Trophoblast cell (in vitro differentiated cells and primary cell): ENCODE results near the gene BHLHE40.

Experiments
- DNase-seq, 2 donors: peaks; one replicate each; pipeline ENCODE4 v3.0.0-alpha.2; 2016
- H2AFZ ChIP-seq: 2 replicates; pipeline ENCODE4 v1.6.1; 2013; ENCODE audit warnings: low read length, moderate library complexity, mild to moderate bottlenecking; ENCODE audit not compliant: insufficient read depth, poor library complexity
- H2AK5ac ChIP-seq: 2 replicates; pipeline ENCODE4 v1.6.1; 2013; ENCODE audit warnings: mild to moderate bottlenecking, low read length
- H2BK120ac ChIP-seq: 2 replicates; pipeline ENCODE4 v1.6.1; 2013; ENCODE audit warnings: low read length, mild to moderate bottlenecking, moderate library complexity; ENCODE audit not compliant: insufficient read depth, poor library complexity
- H2BK12ac ChIP-seq: 2 replicates; pipeline ENCODE4 v1.6.1; 2013; ENCODE audit warnings: mild to moderate bottlenecking, low read length, moderate library complexity
- H2BK5ac ChIP-seq: 2 replicates; pipeline ENCODE4 v1.6.1; 2013; ENCODE audit warnings: low read length, low read depth, moderate library complexity, mild to moderate bottlenecking; ENCODE audit not compliant: poor library complexity
- H3K14ac ChIP-seq: 2 replicates; pipeline ENCODE4 v1.6.1; 2013; ENCODE audit warnings: mild to moderate bottlenecking, low read length
- H3K18ac ChIP-seq: 2 replicates; pipeline ENCODE4 v1.6.1; 2013; ENCODE audit warnings: mild to moderate bottlenecking, low read length
- H3K23ac ChIP-seq: 2 replicates; pipeline ENCODE4 v1.6.1; 2013; ENCODE audit warnings: low read length
- H3K27ac ChIP-seq: 2 replicates; pipeline ENCODE4 v1.5.1; 2013; ENCODE audit warnings: low read depth, mild to moderate bottlenecking, inconsistent platforms, low read length, moderate library complexity
- H3K27me3 ChIP-seq: 2 replicates; pipeline ENCODE4 v1.6.1; 2013; ENCODE audit warnings: inconsistent platforms, mild to moderate bottlenecking, low read length, moderate library complexity; ENCODE audit not compliant: insufficient read depth
- H3K36me3 ChIP-seq, 2 experiments: 1 replicate in 1 of 2; 2 replicates in 1 of 2; pipeline ENCODE4 v1.6.1; 2013; ENCODE audit warnings: low read length in 2 of 2, mild to moderate bottlenecking in 2 of 2, moderate library complexity in 1 of 2; ENCODE audit not compliant: insufficient read depth in 2 of 2, control insufficient read depth in 1 of 2
- H3K4ac ChIP-seq: 2 replicates; pipeline ENCODE4 v1.6.1; 2013; ENCODE audit warnings: low read depth, mild to moderate bottlenecking, low read length, moderate library complexity
- H3K4me1 ChIP-seq, 2 experiments: 1 replicate in 1 of 2; 2 replicates in 1 of 2; pipeline ENCODE4 v1.6.1; 2013; ENCODE audit warnings: low read length in 2 of 2, mild to moderate bottlenecking in 2 of 2, moderate library complexity in 1 of 2; ENCODE audit not compliant: insufficient read depth in 2 of 2, control insufficient read depth in 1 of 2
- H3K4me2 ChIP-seq: 2 replicates; pipeline ENCODE4 v1.6.1; 2013; ENCODE audit warnings: inconsistent platforms, mild to moderate bottlenecking, low read length, moderate library complexity
- H3K4me3 ChIP-seq: 2 replicates; pipeline ENCODE4 v1.5.1; 2013; ENCODE audit warnings: mild to moderate bottlenecking, low read depth, low read length, inconsistent platforms
- H3K79me1 ChIP-seq: one replicate; pipeline ENCODE4 v1.6.1; 2013; ENCODE audit warnings: low read length
- H3K79me2 ChIP-seq: 2 replicates; pipeline ENCODE4 v1.6.1; 2013; ENCODE audit warnings: low read length, mild to moderate bottlenecking; ENCODE audit not compliant: control insufficient read depth, insufficient read depth, poor library complexity
- H3K9ac ChIP-seq: 2 replicates; pipeline ENCODE4 v1.6.1; 2013; ENCODE audit warnings: mild to moderate bottlenecking, low read length
- H3K9me3 ChIP-seq: 2 replicates; pipeline ENCODE4 v1.6.1; 2013; ENCODE audit warnings: low read depth, mild to moderate bottlenecking, control low read depth, inconsistent platforms, low read length; ENCODE audit not compliant: insufficient read depth
- H4K12ac ChIP-seq: 2 replicates; pipeline ENCODE4 v1.6.1; 2013; ENCODE audit warnings: low read depth, mild to moderate bottlenecking, low read length, moderate library complexity
- H4K8ac ChIP-seq: 2 replicates; pipeline ENCODE4 v1.6.1; 2013; ENCODE audit warnings: low read depth, mild to moderate bottlenecking, low read length, moderate library complexity
- H4K91ac ChIP-seq: one replicate; pipeline ENCODE4 v1.6.1; 2013; ENCODE audit warnings: low read depth, mild to moderate bottlenecking, low read length, moderate library complexity
- WGBS: extraction: QIAGEN DNeasy Blood & Tissue Kit; methylation state at CpG from one replicate; pipeline ENCODE4 v1.1.7; 2013; ENCODE audit warnings: missing lambda C conversion rate; ENCODE audit not compliant: insufficient read length, insufficient coverage; ENCODE audit errors: extremely low coverage; 5-methylcytosine and 5-hydroxymethylcytosine counted together

BHLHE40 gene

GRCh38 chr3:5030152-5030551 is 50.9 kb downstream of the BHLHE40 start:
- Histone ChIP-seq H4K12ac (no peak overlapping the region), H2AK5ac (no peak overlapping the region), H2BK5ac (no peak overlapping the region), H3K23ac (no peak overlapping the region), H4K91ac (no peak overlapping the region), H3K9ac (no peak overlapping the region), H3K79me1 (peaks cover 27% of the 10 kb centered on the region), H3K4me1 (peaks cover 4 to 17% of the 10 kb centered on the region in 2 experiments), H3K14ac (no peak overlapping the region), H3K4ac (no peak overlapping the region), H3K4me2 (no peak overlapping the region), H3K79me2 (peaks cover 2% of the 10 kb centered on the region), H3K27me3 (no peaks in the 10 kb centered on the region), H3K18ac (no peak overlapping the region), H3K27ac (no peak overlapping the region), H4K8ac (no peak overlapping the region), H3K4me3 (no peak overlapping the region), H3K9me3 (no peaks in the 10 kb centered on the region), H2AFZ (no peak overlapping the region), H3K36me3 (no peaks in the 10 kb centered on the region), H2BK120ac (no peak overlapping the region), H2BK12ac (peak overlapping the region; percentile 50)
- DNase-seq: no peak
- no CpG with 5 or more reads among the region's 5 CpGs for WGBS

- no peaks in the 10 kb centered on the region for H3K9me3 ChIP-seq
- no peak overlapping the region for H4K12ac ChIP-seq
- H2AFZ ChIP-seq: no peak overlapping the region
- H3K4me3 ChIP-seq: no peak overlapping the region
- no peak overlapping the region for H3K27ac ChIP-seq
- no peaks in the 10 kb centered on the region for H3K36me3 ChIP-seq
- H3K4ac ChIP-seq: no peak overlapping the region
- no peak overlapping the region for H3K18ac ChIP-seq
- no peak for DNase-seq
- no peak overlapping the region for H2BK5ac ChIP-seq
- H3K14ac ChIP-seq: no peak overlapping the region
- no peak overlapping the region for H2BK12ac ChIP-seq
- no peak overlapping the region for H4K91ac ChIP-seq
- no CpG with 5 or more reads among the region's 6 CpGs for WGBS
- H3K4me2 ChIP-seq: no peak overlapping the region
- H3K9ac ChIP-seq: no peak overlapping the region
- H3K23ac ChIP-seq: no peak overlapping the region
- H2BK120ac ChIP-seq: no peak overlapping the region
- H3K79me1 ChIP-seq: peaks cover 5% of the 10 kb centered on the region
- no peaks in the 10 kb centered on the region for H3K79me2 ChIP-seq
- peaks cover 1 to 5% of the 10 kb centered on the region in 2 experiments for H3K4me1 ChIP-seq
- no peaks in the 10 kb centered on the region for H3K27me3 ChIP-seq
- no peak overlapping the region for H4K8ac ChIP-seq
- H2AK5ac ChIP-seq: no peak overlapping the region
These were observed 53.6 kb downstream of the BHLHE40 start for GRCh38 chr3:5032844-5033243.
